GM12878 (cell line): ENCODE data around the gene SAYSD1. TPM values are rescaled to one million over a fixed set of nuclear protein-coding genes. Genes with fewer than 3 reads are reported as not detected.

Source experiments
- EZH2 ChIP-seq: IDR thresholded peaks from 2 replicates; pipeline ENCODE4 v1.6.1; 2012; ENCODE audit warnings: low read depth, mild to moderate bottlenecking, control low read depth, inconsistent platforms, low read length, borderline replicate concordance; ENCODE audit not compliant: control insufficient read depth
- MYC ChIP-seq: IDR thresholded peaks from 2 replicates; pipeline ENCODE4 v1.6.1; 2011; ENCODE audit warnings: mild to moderate bottlenecking, low read length, moderate library complexity, inconsistent platforms; ENCODE audit not compliant: insufficient read depth, insufficient replicate concordance, insufficient read length, severe bottlenecking
- PAX8 ChIP-seq: fragments of 450-650 bp; IDR thresholded peaks from 2 replicates; pipeline ENCODE4 v1.6.1; 2017; ENCODE audit warnings: mild to moderate bottlenecking, moderate library complexity
- SPI1 ChIP-seq: IDR thresholded peaks from 2 replicates; pipeline ENCODE4 v1.6.1; 2011; ENCODE audit warnings: low read depth, mild to moderate bottlenecking, low read length, moderate library complexity, borderline replicate concordance; ENCODE audit not compliant: insufficient read depth
- TCF3 ChIP-seq: IDR thresholded peaks from 2 replicates; pipeline ENCODE4 v1.6.1; 2012; ENCODE audit warnings: low read depth, mild to moderate bottlenecking, low read length, borderline replicate concordance; ENCODE audit not compliant: insufficient read depth
- polyA plus RNA-seq, 11 experiments: library from polyadenylated mRNA; depleted of rRNA in 4 of 11; unstranded in 6 of 11; stranded (reverse) in 5 of 11; fragments of >200 nt; fragmentation: Nextera tagmentation in 4 of 11; fragmentation: Illumina TruSeq in 1 of 11; extraction: Ambion mirVana in 4 of 11; extraction: Trizol in 1 of 11; gene quantifications; 1 replicate in 1 of 11; 2 replicates in 10 of 11; pipeline versions ENCODE4 v1.2.1 to v1.2.3, GENCODE V29; 2011 to 2016; ENCODE audit warnings: inconsistent platforms in 2 of 11, missing spikeins in 2 of 11, low read depth in 1 of 11
- total RNA-seq, 4 experiments: library from RNA; depleted of rRNA in 3 of 4; stranded (reverse); fragments of >200 nt in 3 of 4; fragmentation: Illumina TruSeq in 1 of 4; extraction: Trizol in 1 of 4; gene quantifications; 2 replicates each; pipeline versions ENCODE4 v1.2.1 to v1.2.3, GENCODE V29; 2013 to 2021
- TF ChIP-seq, protein P1 (sequence below): fragments of 450-650 bp; IDR thresholded peaks from 2 replicates; pipeline ENCODE4 v1.6.1; 2017; ENCODE audit warnings: borderline replicate concordance
- TF ChIP-seq, protein P2 (sequence below): fragments of 450-650 bp; formaldehyde crosslinking; IDR thresholded peaks from 2 replicates; pipeline ENCODE4 v1.4.0; 2020; ENCODE audit warnings: mild to moderate bottlenecking, moderate library complexity
- TF ChIP-seq, protein P3 (sequence below): IDR thresholded peaks from 2 replicates; pipeline ENCODE4 v1.6.1; 2011; ENCODE audit warnings: low read depth, mild to moderate bottlenecking, low read length, moderate library complexity, borderline replicate concordance; ENCODE audit errors: extremely low read depth
- TF ChIP-seq, protein P4 (sequence below): fragments of 450-650 bp; IDR thresholded peaks from 2 replicates; pipeline ENCODE4 v1.6.1; 2018; ENCODE audit warnings: mild to moderate bottlenecking, low read depth, moderate library complexity; ENCODE audit not compliant: partially characterized antibody

SAYSD1 gene
- total and polyA plus RNA-seq, 10 of the 15 experiments (the other 5 are each of a cell fraction or from before 2014, with no cell fraction given): 1.5 to 7.3 (median 6.4) TPM

DNA sequence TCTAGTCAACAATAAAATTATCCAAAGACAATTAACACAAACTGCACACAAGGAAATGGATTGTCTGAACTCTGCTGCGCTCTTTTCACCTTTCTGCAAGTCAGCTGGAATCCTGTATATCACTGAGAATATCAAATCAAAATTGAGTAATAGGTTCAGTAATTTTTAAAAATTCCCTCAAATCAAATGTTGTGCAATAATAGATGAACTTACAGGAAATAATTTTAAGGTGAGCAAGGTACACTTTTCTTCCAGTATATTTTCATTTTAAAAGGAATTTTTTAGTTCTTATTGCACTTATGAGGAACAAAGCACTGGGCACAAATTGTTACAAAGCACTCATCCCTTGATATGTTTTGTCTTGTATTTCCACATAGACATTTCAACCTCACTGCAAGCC is 1.2 kb downstream of the SAYSD1 start (continued):
- TF ChIP-seq, protein P1, sequence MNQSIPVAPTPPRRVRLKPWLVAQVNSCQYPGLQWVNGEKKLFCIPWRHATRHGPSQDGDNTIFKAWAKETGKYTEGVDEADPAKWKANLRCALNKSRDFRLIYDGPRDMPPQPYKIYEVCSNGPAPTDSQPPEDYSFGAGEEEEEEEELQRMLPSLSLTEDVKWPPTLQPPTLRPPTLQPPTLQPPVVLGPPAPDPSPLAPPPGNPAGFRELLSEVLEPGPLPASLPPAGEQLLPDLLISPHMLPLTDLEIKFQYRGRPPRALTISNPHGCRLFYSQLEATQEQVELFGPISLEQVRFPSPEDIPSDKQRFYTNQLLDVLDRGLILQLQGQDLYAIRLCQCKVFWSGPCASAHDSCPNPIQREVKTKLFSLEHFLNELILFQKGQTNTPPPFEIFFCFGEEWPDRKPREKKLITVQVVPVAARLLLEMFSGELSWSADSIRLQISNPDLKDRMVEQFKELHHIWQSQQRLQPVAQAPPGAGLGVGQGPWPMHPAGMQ: no peak
- TF ChIP-seq TCF3: no peak
- TF ChIP-seq, protein P2, sequence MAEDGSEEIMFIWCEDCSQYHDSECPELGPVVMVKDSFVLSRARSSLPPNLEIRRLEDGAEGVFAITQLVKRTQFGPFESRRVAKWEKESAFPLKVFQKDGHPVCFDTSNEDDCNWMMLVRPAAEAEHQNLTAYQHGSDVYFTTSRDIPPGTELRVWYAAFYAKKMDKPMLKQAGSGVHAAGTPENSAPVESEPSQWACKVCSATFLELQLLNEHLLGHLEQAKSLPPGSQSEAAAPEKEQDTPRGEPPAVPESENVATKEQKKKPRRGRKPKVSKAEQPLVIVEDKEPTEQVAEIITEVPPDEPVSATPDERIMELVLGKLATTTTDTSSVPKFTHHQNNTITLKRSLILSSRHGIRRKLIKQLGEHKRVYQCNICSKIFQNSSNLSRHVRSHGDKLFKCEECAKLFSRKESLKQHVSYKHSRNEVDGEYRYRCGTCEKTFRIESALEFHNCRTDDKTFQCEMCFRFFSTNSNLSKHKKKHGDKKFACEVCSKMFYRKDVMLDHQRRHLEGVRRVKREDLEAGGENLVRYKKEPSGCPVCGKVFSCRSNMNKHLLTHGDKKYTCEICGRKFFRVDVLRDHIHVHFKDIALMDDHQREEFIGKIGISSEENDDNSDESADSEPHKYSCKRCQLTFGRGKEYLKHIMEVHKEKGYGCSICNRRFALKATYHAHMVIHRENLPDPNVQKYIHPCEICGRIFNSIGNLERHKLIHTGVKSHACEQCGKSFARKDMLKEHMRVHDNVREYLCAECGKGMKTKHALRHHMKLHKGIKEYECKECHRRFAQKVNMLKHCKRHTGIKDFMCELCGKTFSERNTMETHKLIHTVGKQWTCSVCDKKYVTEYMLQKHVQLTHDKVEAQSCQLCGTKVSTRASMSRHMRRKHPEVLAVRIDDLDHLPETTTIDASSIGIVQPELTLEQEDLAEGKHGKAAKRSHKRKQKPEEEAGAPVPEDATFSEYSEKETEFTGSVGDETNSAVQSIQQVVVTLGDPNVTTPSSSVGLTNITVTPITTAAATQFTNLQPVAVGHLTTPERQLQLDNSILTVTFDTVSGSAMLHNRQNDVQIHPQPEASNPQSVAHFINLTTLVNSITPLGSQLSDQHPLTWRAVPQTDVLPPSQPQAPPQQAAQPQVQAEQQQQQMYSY (CRISPR knock-in tag): no peak
- TF ChIP-seq, protein P3, sequence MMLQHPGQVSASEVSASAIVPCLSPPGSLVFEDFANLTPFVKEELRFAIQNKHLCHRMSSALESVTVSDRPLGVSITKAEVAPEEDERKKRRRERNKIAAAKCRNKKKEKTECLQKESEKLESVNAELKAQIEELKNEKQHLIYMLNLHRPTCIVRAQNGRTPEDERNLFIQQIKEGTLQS: no peak
- no peak for TF ChIP-seq MYC
- TF ChIP-seq PAX8: no peak
- no peak for TF ChIP-seq SPI1
- TF ChIP-seq, protein P4, sequence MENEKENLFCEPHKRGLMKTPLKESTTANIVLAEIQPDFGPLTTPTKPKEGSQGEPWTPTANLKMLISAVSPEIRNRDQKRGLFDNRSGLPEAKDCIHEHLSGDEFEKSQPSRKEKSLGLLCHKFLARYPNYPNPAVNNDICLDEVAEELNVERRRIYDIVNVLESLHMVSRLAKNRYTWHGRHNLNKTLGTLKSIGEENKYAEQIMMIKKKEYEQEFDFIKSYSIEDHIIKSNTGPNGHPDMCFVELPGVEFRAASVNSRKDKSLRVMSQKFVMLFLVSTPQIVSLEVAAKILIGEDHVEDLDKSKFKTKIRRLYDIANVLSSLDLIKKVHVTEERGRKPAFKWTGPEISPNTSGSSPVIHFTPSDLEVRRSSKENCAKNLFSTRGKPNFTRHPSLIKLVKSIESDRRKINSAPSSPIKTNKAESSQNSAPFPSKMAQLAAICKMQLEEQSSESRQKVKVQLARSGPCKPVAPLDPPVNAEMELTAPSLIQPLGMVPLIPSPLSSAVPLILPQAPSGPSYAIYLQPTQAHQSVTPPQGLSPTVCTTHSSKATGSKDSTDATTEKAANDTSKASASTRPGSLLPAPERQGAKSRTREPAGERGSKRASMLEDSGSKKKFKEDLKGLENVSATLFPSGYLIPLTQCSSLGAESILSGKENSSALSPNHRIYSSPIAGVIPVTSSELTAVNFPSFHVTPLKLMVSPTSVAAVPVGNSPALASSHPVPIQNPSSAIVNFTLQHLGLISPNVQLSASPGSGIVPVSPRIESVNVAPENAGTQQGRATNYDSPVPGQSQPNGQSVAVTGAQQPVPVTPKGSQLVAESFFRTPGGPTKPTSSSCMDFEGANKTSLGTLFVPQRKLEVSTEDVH: no peak
- TF ChIP-seq EZH2: no peak
